PFSK-1 (cell line): ENCODE measurements around the gene CXCL17.

Experiments used
- FOXP2 ChIP-seq: optimal IDR thresholded peaks from 2 replicates; pipeline ENCODE3; 2011; ENCODE audit warnings: borderline replicate concordance, control low read depth, inconsistent platforms; ENCODE audit not compliant: insufficient read depth; ENCODE audit errors: extremely low read length, extremely low read depth
- POLR2AphosphoS5 ChIP-seq: IDR thresholded peaks from 2 replicates; pipeline ENCODE4 v1.6.1; 2012; ENCODE audit warnings: low read depth, mild to moderate bottlenecking, control low read depth, low read length, moderate library complexity
- SIN3A ChIP-seq: IDR thresholded peaks from 2 replicates; pipeline ENCODE4 v1.6.1; 2012; ENCODE audit warnings: mild to moderate bottlenecking, low read length, moderate library complexity, borderline replicate concordance; ENCODE audit not compliant: insufficient read depth
- TAF1 ChIP-seq: IDR thresholded peaks from 2 replicates; pipeline ENCODE4 v1.6.1; 2012; ENCODE audit warnings: low read length, control low read depth, borderline replicate concordance; ENCODE audit not compliant: insufficient read depth
- TF ChIP-seq, protein P1 (sequence below), 2 experiments: IDR thresholded peaks; 2 replicates each; pipeline versions ENCODE4 v1.6.1 to v1.8.0; 2011 to 2012; ENCODE audit warnings: low read depth in 2 of 2, low read length in 2 of 2, control low read depth in 1 of 2, inconsistent platforms in 1 of 2, mild to moderate bottlenecking in 1 of 2, moderate library complexity in 1 of 2; ENCODE audit not compliant: insufficient read depth in 1 of 2

The CXCL17 gene

DNA sequence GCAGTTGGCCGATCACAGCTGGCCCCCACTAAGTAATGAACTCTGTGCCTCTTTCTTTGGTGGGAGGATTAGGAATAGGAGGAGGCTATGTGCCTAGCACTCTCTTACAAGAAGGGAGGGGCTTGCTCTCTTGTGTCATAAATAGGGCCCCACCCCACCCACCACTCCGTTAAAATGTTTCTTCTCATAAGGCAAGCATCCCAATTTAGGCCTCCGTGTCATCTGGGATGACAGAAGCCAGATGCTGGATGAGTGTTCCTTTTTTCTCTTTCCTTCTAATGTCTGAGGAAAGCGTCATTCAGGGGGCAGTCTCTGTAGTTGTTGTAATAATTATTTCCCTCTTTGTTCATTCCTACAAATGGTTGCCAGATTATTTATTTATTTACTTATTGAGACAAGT, 15.4 kb downstream of the CXCL17 start, which contains the start of gene LIPE:
Gene LIPE (minus strand): TSS at position 76 of the 400 bp plus-strand sequence. CDS start 239 bp downstream, outside the sequence.
- TF ChIP-seq FOXP2: no peak
- no peak for TF ChIP-seq POLR2AphosphoS5
- TF ChIP-seq SIN3A: no peak
- TF ChIP-seq TAF1: no peak
- TF ChIP-seq, protein P1, sequence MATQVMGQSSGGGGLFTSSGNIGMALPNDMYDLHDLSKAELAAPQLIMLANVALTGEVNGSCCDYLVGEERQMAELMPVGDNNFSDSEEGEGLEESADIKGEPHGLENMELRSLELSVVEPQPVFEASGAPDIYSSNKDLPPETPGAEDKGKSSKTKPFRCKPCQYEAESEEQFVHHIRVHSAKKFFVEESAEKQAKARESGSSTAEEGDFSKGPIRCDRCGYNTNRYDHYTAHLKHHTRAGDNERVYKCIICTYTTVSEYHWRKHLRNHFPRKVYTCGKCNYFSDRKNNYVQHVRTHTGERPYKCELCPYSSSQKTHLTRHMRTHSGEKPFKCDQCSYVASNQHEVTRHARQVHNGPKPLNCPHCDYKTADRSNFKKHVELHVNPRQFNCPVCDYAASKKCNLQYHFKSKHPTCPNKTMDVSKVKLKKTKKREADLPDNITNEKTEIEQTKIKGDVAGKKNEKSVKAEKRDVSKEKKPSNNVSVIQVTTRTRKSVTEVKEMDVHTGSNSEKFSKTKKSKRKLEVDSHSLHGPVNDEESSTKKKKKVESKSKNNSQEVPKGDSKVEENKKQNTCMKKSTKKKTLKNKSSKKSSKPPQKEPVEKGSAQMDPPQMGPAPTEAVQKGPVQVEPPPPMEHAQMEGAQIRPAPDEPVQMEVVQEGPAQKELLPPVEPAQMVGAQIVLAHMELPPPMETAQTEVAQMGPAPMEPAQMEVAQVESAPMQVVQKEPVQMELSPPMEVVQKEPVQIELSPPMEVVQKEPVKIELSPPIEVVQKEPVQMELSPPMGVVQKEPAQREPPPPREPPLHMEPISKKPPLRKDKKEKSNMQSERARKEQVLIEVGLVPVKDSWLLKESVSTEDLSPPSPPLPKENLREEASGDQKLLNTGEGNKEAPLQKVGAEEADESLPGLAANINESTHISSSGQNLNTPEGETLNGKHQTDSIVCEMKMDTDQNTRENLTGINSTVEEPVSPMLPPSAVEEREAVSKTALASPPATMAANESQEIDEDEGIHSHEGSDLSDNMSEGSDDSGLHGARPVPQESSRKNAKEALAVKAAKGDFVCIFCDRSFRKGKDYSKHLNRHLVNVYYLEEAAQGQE (IDR thresholded peaks at IDR 0.05; ENCODE audit: insufficient read depth in 1 of 2, low read depth in 2 of 2, low read length in 2 of 2): no peak

DNA sequence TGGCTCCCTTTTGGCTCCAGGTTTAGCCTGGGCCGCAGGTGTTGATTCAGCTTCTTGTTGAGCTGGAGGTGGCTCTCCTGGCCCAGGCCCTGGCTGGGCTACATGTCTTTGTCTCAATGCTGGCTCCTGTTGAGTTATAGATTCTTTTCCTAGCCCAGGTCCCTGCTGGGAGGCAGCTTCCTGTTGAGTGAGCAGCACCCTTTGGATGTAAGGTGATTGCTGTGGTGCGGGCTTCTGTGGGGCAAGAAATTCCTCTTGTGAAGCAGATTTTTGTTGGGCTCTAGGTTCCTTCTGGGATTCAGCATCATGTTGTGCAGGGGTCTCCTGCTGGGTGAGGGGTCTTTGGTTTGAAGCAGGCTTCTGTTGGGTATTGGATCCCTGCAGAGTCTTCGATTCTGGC, 16.1 kb downstream of the CXCL17 start:
- no peak for TF ChIP-seq FOXP2
- no peak for TF ChIP-seq POLR2AphosphoS5

DNA sequence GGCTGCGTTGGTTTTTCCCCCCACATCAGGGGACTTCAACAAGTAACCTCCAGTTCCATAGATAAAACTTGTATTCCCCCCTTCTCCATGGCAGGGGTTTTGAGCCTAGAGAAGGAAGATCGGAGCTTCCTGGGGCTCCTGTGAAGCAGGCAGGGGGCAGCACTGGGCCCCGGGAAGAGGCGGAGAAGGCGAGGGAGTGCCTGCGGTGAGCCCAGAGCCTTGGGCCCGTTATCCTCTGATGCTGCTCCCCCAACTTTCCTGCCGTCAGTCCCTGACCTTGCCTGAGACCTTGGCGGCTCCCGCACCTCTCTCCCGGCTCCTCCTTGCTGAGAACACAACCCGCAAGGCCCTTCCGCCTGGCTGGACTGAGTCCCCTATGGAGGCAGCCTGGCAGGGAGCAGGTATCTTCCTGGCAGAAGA, 18.0 kb downstream of the CXCL17 start:
- no peak for TF ChIP-seq POLR2AphosphoS5
- TF ChIP-seq SIN3A: no peak
- no peak for TF ChIP-seq TAF1
- TF ChIP-seq, protein P1 (IDR thresholded peaks at IDR 0.05; ENCODE audit: insufficient read depth in 1 of 2, low read depth in 2 of 2, low read length in 2 of 2): no peak
- TF ChIP-seq FOXP2: no peak

DNA sequence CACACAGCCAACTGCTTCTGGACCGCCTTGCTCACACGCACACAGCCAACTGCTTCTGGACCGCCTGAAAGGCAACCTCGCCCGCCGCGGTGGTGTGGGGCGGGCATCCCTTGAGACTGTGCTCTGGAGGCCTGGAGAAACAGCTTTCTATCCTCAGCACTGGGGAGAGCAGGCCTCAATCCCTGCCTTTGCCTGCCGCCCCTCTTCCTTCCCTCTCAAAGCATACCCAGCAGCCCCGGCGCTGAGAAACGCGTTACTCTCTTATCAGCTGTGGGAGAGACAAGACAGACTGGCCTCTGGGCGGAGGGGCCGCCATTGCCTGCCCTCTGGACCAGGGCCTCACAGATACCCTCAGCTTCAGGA, 18.4 kb downstream of the CXCL17 start:
- no peak for TF ChIP-seq SIN3A
- no peak for TF ChIP-seq FOXP2
- TF ChIP-seq POLR2AphosphoS5: no peak
- TF ChIP-seq TAF1: no peak
- TF ChIP-seq, protein P1 (IDR thresholded peaks at IDR 0.05; ENCODE audit: insufficient read depth in 1 of 2, low read depth in 2 of 2, low read length in 2 of 2): no peak

DNA sequence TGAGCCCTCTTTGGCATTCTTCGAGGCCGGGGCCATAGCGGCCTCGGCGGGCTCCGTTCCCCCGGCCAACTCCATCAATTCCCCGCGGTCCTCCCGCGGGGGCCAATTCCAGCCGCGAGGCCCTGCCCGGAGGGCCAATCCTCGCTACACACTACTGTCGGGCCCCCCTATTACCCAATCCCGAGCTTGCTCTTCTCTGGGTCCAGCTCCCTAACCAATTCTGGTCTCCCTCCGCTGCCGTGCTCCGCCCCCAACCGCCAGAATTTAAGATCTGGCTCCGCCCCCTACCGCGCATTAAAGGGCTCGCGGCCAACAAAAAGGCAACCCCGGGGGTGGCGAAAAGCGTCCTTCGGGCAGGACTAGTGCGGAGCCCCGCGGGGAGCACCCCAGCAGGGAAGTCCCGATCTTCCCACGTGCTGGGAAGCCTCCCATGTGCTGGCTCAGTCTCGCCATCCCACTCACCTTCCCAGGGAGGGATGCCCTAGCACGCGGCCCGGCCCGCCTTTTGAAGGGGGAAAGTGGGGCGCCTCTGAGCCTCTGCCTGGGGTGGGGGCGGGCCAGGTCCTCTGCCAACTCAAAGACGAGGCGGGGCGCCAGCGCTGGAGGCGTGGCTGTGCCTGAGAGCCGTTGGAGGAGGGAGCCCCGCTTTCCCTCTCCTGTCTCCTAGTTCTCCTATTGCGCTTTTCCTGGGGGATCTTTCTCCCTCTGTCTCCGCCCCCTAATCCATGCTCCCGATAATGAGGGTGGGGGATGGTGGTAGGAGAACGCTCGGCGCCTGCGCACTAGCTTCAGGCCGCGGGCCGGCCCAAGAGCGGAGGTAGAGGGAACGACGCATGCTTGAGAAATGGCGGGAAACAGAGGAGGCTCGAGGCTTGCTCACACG, 19.0 kb downstream of the CXCL17 start:
- TF ChIP-seq FOXP2 (no peak), POLR2AphosphoS5 (no peak), SIN3A (no peak), TAF1 (no peak)
- TF ChIP-seq, protein P1 (IDR thresholded peaks at IDR 0.05; ENCODE audit: insufficient read depth in 1 of 2, low read depth in 2 of 2, low read length in 2 of 2): no peak
